ENCODE results near the gene OTUD3.

- TF ChIP-seq POLR2AphosphoS5 (IDR thresholded peaks at IDR 0.05; ENCODE audit: control insufficient read depth, insufficient read depth, low read depth, low read length): no peak
- no peak for TF ChIP-seq ESRRB (CRISPR knock-in tag; IDR thresholded peaks at IDR 0.05; ENCODE audit: borderline replicate concordance)
- no peak for TF ChIP-seq MCM3 (IDR thresholded peaks at IDR 0.05)
- TF ChIP-seq MLX (CRISPR knock-in tag; conservative IDR thresholded peaks at IDR 0.05): no peak
- no peak for TF ChIP-seq POLR2G (IDR thresholded peaks at IDR 0.05; ENCODE audit: low read depth, low read length)
- no peak for TF ChIP-seq ZNF436 (CRISPR knock-in tag; IDR thresholded peaks at IDR 0.05)
- TF ChIP-seq ZNF75A (CRISPR knock-in tag; IDR thresholded peaks at IDR 0.05): no peak
- no peak for TF ChIP-seq JUND (IDR thresholded peaks at IDR 0.05; ENCODE audit: borderline replicate concordance, low read depth, low read length)
- no peak for TF ChIP-seq JUND (tag; IDR thresholded peaks at IDR 0.05; ENCODE audit: borderline replicate concordance, low read depth, low read length)
- no peak for TF ChIP-seq MEF2A (IDR thresholded peaks at IDR 0.05; ENCODE audit: control insufficient read depth, low read depth, low read length)
- no peak for TF ChIP-seq POLR2A (conservative IDR thresholded peaks at IDR 0.05)
- no peak for TF ChIP-seq ZEB2 (IDR thresholded peaks at IDR 0.05)
- TF ChIP-seq BHLHE40 (IDR thresholded peaks at IDR 0.05; ENCODE audit: low read length): no peak
- TF ChIP-seq, protein P1, sequence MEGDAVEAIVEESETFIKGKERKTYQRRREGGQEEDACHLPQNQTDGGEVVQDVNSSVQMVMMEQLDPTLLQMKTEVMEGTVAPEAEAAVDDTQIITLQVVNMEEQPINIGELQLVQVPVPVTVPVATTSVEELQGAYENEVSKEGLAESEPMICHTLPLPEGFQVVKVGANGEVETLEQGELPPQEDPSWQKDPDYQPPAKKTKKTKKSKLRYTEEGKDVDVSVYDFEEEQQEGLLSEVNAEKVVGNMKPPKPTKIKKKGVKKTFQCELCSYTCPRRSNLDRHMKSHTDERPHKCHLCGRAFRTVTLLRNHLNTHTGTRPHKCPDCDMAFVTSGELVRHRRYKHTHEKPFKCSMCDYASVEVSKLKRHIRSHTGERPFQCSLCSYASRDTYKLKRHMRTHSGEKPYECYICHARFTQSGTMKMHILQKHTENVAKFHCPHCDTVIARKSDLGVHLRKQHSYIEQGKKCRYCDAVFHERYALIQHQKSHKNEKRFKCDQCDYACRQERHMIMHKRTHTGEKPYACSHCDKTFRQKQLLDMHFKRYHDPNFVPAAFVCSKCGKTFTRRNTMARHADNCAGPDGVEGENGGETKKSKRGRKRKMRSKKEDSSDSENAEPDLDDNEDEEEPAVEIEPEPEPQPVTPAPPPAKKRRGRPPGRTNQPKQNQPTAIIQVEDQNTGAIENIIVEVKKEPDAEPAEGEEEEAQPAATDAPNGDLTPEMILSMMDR (IDR thresholded peaks at IDR 0.05 in 2 of 3, conservative IDR thresholded peaks at IDR 0.05 in 1 of 3; ENCODE audit: insufficient read depth in 2 of 3, low read depth in 1 of 3, low read length in 3 of 3): no peak
- no peak for TF ChIP-seq GTF2A2 (tag; IDR thresholded peaks at IDR 0.05)
These were observed 23.3 kb upstream of the OTUD3 start for GRCh38 chr1:19858893-19859292.
